Hematopoietic multipotent progenitor cell treated with erythropoietin and hydrocortisone succinate and interleukin-3 and kit ligand, for 15 days (in vitro differentiated cells): ENCODE results near the gene PTMA.

ENCODE experiments used
- DNase-seq: peaks from one replicate; pipeline ENCODE4 v3.0.0-alpha.2; 2015; ENCODE audit warnings: low spot score

The PTMA gene

DNA sequence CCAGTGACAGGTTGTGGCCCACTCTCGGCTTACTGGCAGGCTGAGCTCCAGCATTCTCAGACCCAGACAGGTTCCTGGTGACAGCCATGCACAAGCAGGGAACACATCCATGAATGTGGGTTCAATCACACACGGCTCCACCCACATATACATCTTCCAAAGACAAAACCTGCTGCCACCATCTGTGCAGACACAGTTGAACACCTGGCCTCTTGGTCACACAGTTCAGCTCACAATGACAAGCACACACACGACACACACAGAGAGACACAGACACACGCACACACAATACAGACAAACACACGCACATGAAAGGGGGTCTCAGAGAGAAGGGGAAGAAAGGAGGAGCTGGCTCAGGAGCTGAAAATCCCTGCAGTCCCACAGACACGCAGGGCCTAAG is 32.1 kb upstream of the PTMA start:
- no peak for DNase-seq

- DNase-seq: peak; percentile 89
These were observed 30.7 kb upstream of the PTMA start for GRCh38 chr2:231677632-231678104.

DNA sequence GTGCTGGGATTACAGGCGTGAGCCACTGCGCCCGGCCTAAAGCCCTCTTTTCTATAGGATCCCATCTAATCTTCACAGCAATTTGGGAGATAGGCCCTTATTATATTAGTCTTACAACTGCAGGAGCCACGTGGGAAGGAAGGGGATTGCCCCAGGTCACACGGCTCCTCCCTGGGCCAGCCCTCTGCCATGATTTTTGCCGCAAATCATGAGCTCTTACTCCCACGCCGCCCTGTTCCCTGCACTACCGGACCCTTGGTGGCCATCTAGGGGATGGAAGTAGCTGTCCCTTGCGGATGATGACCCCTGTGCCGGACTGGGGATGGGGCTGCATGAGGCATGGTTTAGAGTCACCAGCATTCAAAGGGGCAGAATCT is 28.4 kb upstream of the PTMA start:
- no peak for DNase-seq

- no peak for DNase-seq
These were observed 27.9 kb upstream of the PTMA start for GRCh38 chr2:231680285-231680991.

GRCh38 chr2:231680992-231681852 is 27.1 kb upstream of the PTMA start:
- DNase-seq: no peak

- no peak for DNase-seq
These were observed 25.6 kb upstream of the PTMA start for GRCh38 chr2:231682603-231683291.

DNA sequence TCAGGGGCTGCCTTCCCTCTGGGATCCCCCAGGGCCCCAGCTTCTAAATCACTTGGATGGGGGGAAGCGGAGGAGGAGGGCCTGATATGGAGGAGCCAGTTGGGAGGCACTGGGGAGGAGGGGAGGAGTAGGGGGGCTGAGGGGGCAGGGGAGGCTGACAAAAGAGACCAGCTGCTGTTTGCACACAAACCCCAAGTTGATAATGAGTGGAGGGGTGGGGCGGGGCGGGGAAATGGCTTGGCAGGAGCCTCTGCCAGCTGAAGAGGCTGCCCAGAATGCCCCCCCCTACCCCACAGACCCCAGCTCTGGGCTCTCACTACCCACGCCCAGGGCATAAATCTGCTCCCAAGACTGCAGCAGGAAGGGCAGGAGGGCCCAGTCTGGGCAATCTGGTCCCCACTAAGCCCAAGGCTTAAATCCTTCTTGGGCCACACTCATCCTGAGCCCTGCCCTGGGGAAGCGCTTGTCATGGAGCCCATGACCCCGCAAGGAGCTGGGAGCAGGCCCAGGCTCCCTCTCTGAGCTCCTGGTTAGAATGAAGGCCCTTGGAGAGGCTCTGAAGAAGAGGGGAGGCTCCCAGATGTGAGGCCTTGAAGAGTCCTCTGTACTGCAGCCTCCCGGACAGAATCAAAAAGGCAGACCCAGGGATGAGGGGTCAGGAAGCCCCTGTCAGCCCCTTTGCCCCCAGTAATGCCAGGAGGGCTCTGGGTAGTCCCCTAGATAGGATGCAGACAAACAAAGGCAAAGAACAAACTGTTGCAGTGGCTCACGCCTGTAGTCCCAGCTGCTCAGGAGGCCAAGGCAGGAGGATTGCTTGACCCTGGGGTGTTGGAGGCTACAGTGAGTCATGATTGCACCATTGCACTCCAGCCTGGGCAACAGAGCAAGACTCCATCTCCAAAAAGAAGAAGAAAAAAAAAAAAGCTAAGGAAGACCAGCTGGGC is 24.8 kb upstream of the PTMA start:
- DNase-seq: no peak

DNA sequence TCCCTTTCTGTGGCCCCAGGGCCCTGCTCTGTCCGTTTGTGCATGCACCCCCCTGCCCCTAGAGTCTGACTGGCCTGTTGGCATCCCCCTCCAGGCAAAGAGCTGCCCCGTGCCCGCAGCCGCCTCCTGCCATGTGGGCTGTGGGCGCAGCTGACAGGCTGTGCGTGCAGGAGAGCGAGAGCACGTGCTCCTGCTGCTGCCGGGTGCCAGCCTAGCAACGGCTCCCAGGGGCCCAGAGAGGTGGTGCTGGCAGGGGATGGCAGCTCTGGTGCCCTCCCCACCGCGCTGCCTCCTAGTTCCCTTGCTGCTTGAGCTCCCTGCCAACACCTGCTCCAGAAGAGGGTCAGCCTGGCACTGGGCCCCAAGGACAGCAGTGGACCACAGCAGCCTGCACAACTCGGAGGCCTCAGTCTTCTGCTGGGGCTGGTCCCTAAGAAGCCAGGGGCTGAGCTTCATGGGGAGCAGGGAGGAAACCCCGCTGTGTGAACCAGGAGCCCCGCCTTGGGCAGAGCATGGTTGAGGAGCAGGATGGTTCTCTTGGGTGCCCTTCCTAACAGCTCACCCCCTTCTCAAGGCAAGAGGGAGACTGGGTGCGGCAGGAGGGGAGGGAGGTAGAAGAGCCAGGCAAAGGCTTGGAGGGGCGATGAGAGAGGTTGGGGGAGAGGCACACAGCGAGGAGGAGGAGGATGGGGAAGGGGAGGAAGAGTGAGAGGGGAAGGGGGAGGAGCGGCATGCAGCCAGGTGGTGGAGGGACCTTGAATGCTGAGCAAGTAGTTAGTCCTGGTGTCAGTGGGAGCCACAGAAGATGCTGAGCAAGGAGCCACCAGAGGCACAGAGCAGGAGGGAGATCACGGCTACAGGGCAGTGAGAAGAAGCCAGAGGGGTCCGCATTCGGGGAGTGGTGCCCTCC is 23.8 kb upstream of the PTMA start:
- no peak for DNase-seq

GRCh38 chr2:231685349-231686191 is 22.8 kb upstream of the PTMA start:
- DNase-seq: no peak

DNA sequence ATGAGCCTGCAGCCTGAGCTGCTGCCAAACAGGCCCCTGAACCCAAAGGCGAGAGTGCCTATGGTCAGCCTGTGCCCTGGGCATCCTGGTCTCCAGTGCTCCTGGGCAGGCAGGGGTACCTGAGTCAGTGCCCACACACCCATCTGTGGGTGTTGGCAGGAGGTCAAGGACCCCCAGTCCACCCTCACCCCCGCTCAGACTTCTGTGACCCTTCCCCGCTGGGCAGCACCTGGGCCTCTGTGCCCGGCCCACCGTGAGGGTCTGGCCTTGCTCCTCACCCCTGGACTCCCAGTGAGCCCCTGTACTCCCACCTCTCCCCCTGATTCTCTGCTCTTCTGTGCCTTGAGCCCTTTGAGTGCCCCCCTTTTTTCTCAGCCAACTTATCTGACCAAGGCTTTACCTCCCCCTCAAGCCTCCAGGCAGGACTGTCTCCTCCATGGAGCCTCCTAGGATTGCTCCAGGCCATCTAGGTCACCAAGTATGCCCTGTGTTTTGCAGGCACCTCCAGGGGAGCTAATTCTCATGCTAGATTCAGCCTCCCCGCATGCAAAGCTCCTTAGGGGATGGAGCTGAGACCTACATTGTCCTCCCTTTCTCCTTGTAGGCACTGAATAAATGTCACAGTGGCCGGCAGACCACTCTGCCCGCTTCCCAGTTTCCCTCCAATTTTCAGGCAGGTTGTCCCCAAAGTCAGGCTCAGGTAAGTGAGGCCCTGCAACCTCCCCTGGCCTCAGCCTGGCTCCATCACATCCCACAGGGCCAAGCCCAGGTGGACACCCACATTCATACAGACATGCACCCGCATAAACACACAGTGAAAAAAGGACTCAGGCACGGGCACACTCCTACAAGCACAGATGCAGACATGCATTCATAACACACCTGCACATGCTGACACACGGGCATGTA is 21.9 kb upstream of the PTMA start:
- no peak for DNase-seq

DNA sequence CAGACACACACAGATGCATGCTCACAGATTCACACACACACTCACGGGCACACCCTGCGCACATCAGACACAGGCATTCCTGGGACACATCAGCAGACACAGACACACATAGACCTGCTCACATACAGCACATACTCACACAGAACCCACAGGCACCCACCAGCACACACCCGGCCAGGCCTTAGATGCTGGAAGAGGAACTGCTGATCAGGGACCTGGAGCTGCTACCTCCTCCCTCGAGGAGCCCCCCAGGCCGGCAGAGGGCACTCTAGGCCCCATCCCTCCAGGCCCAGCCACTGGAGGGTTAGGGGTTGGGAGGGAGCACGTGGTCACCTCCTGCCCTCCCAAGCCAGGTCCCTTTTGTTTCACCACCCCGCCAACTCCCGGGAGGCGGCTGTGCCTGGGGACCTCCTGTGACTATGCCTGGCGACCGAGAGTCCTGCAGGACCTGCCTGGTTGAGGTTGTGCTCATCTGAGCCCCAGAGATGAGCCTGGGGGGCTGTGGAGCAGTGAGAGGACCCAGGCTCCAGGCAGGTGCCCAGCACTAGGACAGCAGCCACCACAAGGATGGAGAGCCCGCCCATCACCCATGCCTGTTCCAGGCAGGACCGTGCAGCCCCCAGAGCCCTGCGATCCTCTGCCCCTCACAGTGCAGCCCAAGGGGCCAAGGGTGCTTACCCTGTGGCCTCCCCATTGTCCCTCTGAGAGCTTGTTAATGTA is 21.0 kb upstream of the PTMA start:
- peak; percentile 50 for DNase-seq

- no peak for DNase-seq
These were observed 20.4 kb upstream of the PTMA start for GRCh38 chr2:231687961-231688360.

GRCh38 chr2:231688719-231689118 is 19.6 kb upstream of the PTMA start:
- DNase-seq: no peak

DNA sequence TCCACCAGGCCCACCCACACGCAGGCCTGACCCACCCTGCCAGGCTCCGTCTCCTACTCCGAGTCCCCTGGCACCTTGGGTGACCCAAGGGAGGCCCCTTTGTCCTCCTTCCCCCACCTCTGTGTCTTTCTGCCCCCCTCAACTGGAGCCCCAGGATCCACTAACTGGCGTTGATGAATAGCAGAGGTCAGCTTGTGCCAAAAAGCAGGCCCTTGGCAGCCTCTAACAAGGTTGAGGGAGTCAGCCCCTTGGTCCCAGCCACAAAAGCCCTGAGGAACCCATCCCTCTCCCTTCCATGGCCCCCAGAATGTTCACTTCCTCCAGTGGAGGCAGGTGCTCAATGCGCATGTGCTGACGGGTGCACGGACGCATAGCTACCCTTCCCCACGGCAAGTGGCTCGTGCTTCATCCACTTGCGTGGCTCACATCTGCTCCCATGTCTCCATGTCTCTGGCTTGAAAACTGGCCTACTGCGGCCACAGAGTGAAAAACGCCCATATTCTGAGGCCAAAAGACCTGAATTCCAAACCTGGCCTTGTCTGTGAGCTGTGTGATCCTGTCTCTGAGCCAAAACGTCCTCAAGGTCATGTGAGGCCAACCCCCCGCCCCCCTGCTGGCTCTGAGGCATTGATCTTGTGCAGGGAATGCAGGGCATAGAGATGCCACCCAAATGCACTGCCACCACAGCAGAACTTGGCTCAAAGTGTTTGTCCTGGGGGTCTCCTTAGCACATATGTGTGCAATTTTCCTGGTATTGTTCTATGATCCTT is 19.0 kb upstream of the PTMA start:
- no peak for DNase-seq

GRCh38 chr2:231691251-231691772 is 17.0 kb upstream of the PTMA start:
- DNase-seq: no peak

- no peak for DNase-seq
These were observed 15.5 kb upstream of the PTMA start for GRCh38 chr2:231692847-231693246.

GRCh38 chr2:231693956-231694355 is 14.4 kb upstream of the PTMA start:
- DNase-seq: no peak
